ENCODE data around the gene FNIP1. TPM values are rescaled to one million over a fixed set of nuclear protein-coding genes. Genes with fewer than 3 reads are reported as not detected.

FNIP1 gene
- total RNA-seq, 4 donors from 2014 or later = 36.0 to 42.7 (median 38.5) TPM

GRCh38 chr5:131671994-131672655 lies 124.7 kb downstream of the FNIP1 start:
- Histone ChIP-seq H3K4me1 (peaks cover 0 to 42% (median 7%) of the 10 kb centered on the region in 4 donors), H3K27ac (peak overlapping the region; percentile 13 to 74 (median 65)), H3K9me3 (no peaks in the 10 kb centered on the region), H3K4me3 (no peak overlapping the region), H3K27me3 (no peaks in the 10 kb centered on the region), H3K36me3 (peaks cover 0 to 60% (median 0%) of the 10 kb centered on the region in 3 donors)
- peak in 1 of 2 donors; percentile 30 for DNase-seq (ENCODE audit: low spot score in 2 of 2)
- no peak for TF ChIP-seq POLR2A (IDR thresholded peaks at IDR 0.05)
- peak in 1 of 2 donors; percentile 71 for TF ChIP-seq EP300 (IDR thresholded peaks at IDR 0.05)
- WGBS, 2 donors = 22 to 38% methylated on average over 2 of the region's 2 CpGs

GRCh38 chr5:131671409-131671808 lies 125.4 kb downstream of the FNIP1 start:
- Histone ChIP-seq H3K4me1 (peaks cover 0 to 42% (median 7%) of the 10 kb centered on the region in 4 donors), H3K36me3 (peaks cover 0 to 59% (median 0%) of the 10 kb centered on the region in 3 donors), H3K4me3 (no peak overlapping the region), H3K9me3 (no peaks in the 10 kb centered on the region), H3K27me3 (no peaks in the 10 kb centered on the region), H3K27ac (peak overlapping the region in 3 of 4 donors; percentile 13 to 74 (median 72))
- DNase-seq (ENCODE audit: low spot score in 2 of 2) = no peak
- no peak for TF ChIP-seq POLR2A (IDR thresholded peaks at IDR 0.05)

- Histone ChIP-seq H3K9me3 (peaks cover 0 to 14% (median 0%) of the 10 kb centered on the region in 4 donors), H3K4me1 (no peaks in the 10 kb centered on the region), H3K27me3 (no peaks in the 10 kb centered on the region), H3K27ac (no peak overlapping the region), H3K36me3 (peaks cover 0 to 81% (median 14%) of the 10 kb centered on the region in 3 donors), H3K4me3 (no peak overlapping the region)
- TF ChIP-seq POLR2A (IDR thresholded peaks at IDR 0.05) = no peak
- no peak for TF ChIP-seq EP300 (IDR thresholded peaks at IDR 0.05)
- TF ChIP-seq CTCF (IDR thresholded peaks at IDR 0.05) = no peak
- 95% methylated on average over 1 of the region's 1 CpG for WGBS, 2 donors
- DNase-seq (ENCODE audit: low spot score in 2 of 2) = no peak
Measured at GRCh38 chr5:131664929-131665328, 131.9 kb downstream of the FNIP1 start.

GRCh38 chr5:131661933-131662332 lies 134.9 kb downstream of the FNIP1 start:
- Histone ChIP-seq H3K4me1 (no peaks in the 10 kb centered on the region), H3K4me3 (no peak overlapping the region), H3K9me3 (peaks cover 0 to 19% (median 0%) of the 10 kb centered on the region in 4 donors), H3K27ac (no peak overlapping the region), H3K27me3 (no peaks in the 10 kb centered on the region), H3K36me3 (peaks cover 0 to 80% (median 20%) of the 10 kb centered on the region in 3 donors)
- TF ChIP-seq EP300 (IDR thresholded peaks at IDR 0.05) (no peak), CTCF (IDR thresholded peaks at IDR 0.05) (no peak), POLR2A (IDR thresholded peaks at IDR 0.05) (no peak)
- DNase-seq (ENCODE audit: low spot score in 2 of 2) = no peak
- WGBS, 2 donors = 87 to 92% methylated on average over 1 of the region's 1 CpG

GRCh38 chr5:131659841-131660240 lies 137.0 kb downstream of the FNIP1 start:
- Histone ChIP-seq H3K27ac (no peak overlapping the region), H3K4me1 (no peaks in the 10 kb centered on the region), H3K27me3 (no peaks in the 10 kb centered on the region), H3K36me3 (peaks cover 0 to 79% (median 20%) of the 10 kb centered on the region in 3 donors), H3K4me3 (no peak overlapping the region), H3K9me3 (peaks cover 0 to 19% (median 0%) of the 10 kb centered on the region in 4 donors)
- 95 to 99% methylated on average over 9 of the region's 9 CpGs for WGBS, 2 donors
- TF ChIP-seq EP300 (IDR thresholded peaks at IDR 0.05) = no peak
- TF ChIP-seq POLR2A (IDR thresholded peaks at IDR 0.05) = no peak
- no peak for TF ChIP-seq CTCF (IDR thresholded peaks at IDR 0.05)
- DNase-seq (ENCODE audit: low spot score in 2 of 2) = no peak

GRCh38 chr5:131659290-131659689 lies 137.5 kb downstream of the FNIP1 start:
- TF ChIP-seq EP300 (IDR thresholded peaks at IDR 0.05) (no peak), POLR2A (IDR thresholded peaks at IDR 0.05) (no peak), CTCF (IDR thresholded peaks at IDR 0.05) (no peak)
- no peaks in the 10 kb centered on the region for H3K4me1 ChIP-seq
- no peak overlapping the region for H3K27ac ChIP-seq
- no peak overlapping the region for H3K4me3 ChIP-seq
- H3K36me3 ChIP-seq = peaks cover 0 to 83% (median 20%) of the 10 kb centered on the region in 3 donors
- peaks cover 0 to 19% (median 0%) of the 10 kb centered on the region in 4 donors for H3K9me3 ChIP-seq
- H3K27me3 ChIP-seq = no peaks in the 10 kb centered on the region
- DNase-seq (ENCODE audit: low spot score in 2 of 2) = no peak
- WGBS, 2 donors = 92 to 98% methylated on average over 12 to 13 of the region's 13 CpGs

Data from tibial nerve (tissue), 4 donors.